Embryonic facial prominence (tissue), 1 donor: ENCODE measurements around the gene STK10.
"Not testable (repeated sequence)": the region's sequence is repeated elsewhere in the genome, so short reads cannot be mapped to it uniquely, and the experiment has no call there.

Experiments
- DNase-seq: peaks from one replicate; pipeline ENCODE4 v3.0.0-alpha.2; 2016; ENCODE audit errors: extremely low spot score

Gene STK10

DNA sequence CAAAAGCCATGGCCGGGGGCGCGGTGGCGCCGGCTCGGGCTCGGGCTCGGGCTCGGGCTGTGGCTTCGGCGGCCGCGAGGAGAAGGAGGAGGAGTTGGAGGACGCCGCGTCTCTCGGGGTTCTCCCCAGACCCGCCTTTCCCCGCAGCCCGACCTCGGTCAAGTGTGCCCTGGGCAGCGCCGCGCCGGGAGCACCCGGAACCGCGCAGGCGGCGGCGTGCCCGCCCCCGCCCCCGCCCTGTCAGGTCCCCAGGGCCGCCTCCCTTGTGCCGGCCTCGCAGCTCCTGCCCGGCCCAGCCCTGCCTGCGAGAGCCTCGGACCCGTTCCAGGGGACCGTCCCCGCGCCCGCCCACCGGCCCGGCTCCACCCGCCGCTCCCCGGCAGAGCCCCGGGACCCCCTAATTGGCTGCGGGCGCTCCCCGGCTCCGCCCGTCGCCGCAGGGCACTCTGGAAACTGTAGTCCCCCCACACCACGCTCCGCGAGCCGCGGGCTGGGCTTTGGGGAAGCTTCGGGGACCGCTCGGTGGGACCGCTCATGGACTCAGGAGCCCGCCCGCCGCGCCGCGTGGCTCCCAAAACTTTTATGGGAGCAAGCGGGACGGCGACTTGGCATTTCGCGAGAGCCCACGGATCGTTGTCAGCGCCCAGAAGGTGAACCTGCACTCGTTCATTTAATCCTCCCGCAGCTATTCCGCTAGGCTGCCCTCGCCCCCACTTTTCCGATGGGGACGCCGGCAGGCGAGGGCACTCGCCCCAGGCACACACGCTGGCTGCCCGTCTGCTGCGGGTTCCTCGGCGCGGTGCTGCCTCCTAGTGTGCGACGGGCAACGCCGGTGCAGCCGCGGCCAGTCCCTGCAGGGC, at the start of gene STK10:
Gene STK10, minus strand, starts transcription at position 192 of the 860 bp plus-strand sequence. Its CDS starts 182 bp downstream, at position 10.
- peak; percentile 58 for DNase-seq

DNA sequence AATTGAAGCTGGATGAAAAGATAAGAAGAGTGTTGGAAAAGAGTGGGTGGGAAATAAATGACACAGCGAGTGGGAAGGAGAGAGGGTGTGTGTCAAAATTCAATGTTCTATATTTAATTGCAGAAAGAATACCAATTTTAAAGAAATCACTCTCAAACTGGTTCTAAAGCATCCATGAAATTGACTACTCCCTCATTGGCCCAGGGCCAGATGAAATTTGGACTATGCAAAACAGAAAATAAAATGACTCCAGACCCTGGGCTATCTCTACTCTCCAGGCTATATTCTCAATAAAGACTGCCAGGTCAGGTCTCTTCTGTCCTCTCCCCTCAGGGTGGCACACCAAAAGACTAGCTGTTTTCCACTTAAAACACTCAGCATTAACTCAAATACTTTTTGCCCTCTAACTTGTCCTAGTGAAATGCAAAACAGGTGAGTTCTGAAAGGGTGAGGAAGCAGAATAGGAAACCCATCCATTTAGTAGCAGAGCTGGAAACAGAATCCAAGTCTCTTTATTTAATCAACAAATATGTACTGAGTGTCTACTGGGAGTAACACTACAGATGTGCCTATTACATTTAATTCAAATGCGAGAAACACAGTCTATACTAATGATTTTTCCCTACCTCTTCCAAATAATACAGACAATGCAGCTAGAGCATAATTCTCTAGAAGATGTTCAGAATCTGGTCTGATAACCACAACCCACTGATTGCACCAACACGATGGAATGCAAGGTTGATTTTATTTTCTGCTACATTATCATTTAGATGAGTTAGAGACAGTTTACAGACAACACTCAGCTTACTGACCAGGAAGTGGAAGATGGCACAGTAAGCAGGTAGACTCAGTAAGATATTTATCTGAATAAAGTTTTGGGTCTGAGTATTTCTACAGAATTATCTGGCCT, 48.1 kb upstream of the STK10 start:
- DNase-seq, result no peak

- DNase-seq, result no peak
Measured at GRCh38 chr5:172235132-172235780, 47.2 kb upstream of the STK10 start.

DNA sequence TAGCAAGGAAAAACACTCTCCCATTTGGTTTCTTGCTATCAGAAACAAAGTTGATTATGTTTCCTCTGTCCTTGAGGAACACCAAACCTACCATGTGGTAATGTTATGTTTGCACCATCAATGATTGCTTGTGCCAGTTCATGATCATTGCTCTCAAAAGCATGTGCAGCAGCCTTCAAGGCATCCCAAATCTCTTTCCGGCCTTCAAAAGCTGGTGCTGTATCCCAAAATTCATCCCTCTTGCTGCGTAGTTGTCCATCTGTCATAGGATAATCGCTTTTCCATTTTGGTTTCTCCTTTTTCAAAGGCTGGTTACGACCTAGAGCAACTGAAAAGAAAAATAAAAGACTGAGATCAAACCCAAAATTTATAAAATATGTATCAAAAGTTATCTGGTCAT, 46.0 kb upstream of the STK10 start:
- no peak for DNase-seq

GRCh38 chr5:172229904-172230303, 41.9 kb upstream of the STK10 start:
- no peak for DNase-seq

GRCh38 chr5:172224996-172225395, 37.0 kb upstream of the STK10 start:
- no peak for DNase-seq

DNA sequence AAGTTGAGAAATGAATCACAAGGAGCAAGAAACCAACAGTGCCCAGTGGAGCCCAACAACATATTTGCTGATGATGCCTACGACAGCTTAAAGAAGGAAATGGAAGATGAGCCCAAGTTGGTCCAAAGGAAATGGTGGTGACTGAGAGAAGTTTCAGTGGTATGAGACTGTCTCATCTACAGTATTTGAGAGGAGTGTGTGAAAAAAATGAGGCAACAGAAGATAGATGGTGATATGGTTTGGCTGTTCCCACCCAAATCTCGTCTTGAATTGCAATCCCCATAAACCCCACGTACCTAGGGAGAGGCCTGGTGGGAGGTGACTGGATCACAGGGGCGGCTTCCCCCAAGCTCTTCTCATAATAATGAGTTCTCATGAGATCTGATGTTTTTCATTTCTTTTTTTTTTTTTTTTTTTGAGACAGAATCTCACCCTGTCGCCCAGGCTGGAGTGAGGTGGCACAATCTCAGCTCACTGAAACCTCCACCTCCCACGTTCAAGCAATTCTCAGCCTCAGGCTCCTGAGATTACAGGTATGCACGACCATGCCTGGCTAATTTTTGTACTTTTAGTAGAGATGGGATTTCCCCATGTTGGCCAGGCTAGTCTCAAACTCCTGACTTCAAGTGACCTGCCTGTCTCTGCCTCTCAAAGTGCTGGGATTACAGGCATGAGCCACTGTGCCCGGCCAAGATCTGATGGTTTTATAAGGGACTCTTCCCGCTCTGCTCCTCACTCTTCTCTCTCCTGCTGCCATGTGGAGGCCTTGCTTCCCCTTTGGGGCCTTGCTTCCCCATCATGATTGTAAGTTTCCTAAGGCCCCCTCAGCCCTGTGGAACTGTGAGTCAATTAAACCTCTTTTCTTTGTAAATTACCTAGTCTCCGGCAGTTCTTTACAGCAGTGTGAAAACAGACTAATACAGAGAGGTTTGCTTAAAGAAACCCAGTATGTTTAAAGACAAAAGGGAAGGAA, 36.2 kb upstream of the STK10 start:
- DNase-seq, result no peak

- DNase-seq, result no peak
Measured at GRCh38 chr5:172219296-172219695, 31.3 kb upstream of the STK10 start.

- no peak for DNase-seq
Measured at GRCh38 chr5:172216345-172216744, 28.3 kb upstream of the STK10 start.

DNA sequence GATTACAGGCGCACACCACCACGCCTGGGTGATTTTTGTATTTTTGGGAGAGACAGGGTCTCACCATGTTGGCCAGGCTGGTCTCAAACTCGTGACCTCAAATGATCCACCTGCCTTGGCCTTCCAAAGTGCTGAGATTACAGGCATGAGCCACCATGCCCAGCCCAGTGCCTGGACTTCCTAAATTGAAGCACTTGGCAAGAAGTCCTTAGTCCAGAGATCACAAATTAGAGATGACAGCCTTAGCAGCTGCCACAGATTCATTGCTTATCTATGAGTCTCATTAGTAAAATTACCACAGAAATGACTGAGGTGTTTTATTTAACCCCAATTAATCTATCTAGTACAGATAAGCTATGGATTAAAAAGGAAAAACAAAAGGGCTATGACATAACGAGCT, 25.1 kb upstream of the STK10 start:
- DNase-seq, result no peak

DNA sequence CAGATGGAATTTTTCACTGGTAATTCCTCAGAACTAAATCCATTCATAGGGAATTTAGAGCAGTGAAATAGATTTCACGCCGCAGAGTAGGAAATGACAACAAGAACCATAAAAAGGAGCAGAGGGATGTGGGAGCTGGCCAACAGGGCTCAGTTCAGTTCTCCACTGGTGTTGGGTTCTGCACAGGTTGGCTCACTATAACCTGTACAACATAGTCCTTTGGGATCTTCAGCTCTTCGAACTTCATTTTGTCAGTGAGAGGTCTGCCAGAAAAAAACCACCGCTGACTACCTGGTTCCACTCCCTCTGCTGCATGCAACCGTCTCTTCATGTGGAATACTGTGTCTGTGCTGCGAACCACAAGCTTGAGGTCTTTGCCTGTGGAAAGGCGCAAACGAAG, 23.7 kb upstream of the STK10 start:
- DNase-seq, result no peak

GRCh38 chr5:172209714-172210113, 21.7 kb upstream of the STK10 start:
- no peak for DNase-seq

- DNase-seq, result no peak
Measured at GRCh38 chr5:172207511-172207910, 19.5 kb upstream of the STK10 start.

GRCh38 chr5:172205984-172206383, 18.0 kb upstream of the STK10 start:
- DNase-seq, result not testable (repeated sequence)

- DNase-seq, result no peak
Measured at GRCh38 chr5:172200476-172200875, 12.5 kb upstream of the STK10 start.

GRCh38 chr5:172199446-172199845, 11.4 kb upstream of the STK10 start:
- no peak for DNase-seq

GRCh38 chr5:172197775-172198174, 9.8 kb upstream of the STK10 start:
- not testable (repeated sequence) for DNase-seq

DNA sequence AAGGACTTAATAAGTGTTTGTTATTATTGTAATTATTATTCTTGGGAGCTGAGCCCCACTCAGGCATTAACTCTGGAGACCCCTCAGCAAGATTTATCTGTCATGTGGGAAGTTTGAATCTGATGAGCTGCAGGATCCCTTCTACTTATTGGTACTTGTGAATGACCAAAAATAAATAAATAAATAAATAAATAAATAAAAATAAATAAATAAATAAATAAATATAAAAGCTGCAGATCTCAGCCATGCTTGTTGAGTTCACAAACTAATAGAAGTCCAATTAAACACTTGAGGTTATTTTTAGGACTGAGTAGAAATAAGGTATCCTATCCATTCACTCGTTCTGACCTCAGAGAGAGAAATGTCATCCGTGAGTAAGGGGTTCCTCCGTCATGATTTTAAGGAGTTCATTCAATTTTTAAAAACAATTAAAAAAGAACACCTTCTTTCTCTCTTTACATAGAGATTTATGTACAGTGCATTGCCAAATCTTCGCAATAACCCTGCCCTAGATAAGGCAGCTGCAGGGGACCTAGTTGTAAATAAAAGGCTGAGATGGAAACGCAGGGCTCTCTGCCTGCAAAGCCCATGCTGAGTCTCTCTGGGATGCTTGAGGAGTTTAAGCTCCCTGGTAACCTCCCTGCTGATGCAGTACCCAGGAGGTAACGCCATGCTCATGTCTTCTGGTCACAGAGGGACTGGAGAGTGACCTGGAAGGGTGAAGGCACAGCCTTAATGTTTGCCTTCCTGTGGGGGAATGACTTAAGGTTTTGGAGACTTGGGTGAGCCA, 7.2 kb upstream of the STK10 start:
- no peak for DNase-seq

DNA sequence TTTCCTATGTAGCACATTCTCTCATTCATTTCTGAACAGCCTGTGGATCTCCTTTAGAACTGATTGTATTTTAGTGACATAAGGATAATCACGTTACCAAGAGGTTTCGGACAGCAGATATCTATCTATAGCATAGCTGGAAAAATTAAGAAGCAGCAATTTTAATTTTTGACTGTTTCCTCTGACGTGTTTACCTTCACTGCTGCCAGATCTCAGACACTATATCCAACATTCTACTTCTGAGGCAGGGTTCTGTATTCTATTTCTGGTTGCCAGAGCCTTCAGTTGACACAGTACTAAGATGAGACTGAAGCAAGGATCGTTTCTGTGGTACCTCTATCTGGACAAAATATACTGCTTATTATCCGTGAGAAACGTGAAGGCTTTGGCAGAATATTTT, 5.8 kb upstream of the STK10 start, which contains the start of gene EFCAB9:
Gene EFCAB9, plus strand, starts transcription at position 301 of the 400 bp plus-strand sequence. Its CDS starts 1 bp downstream, at position 302.
- DNase-seq, result no peak

- DNase-seq, result no peak
Measured at GRCh38 chr5:172189693-172190296, 1.8 kb upstream of the STK10 start.
